ENCODE results near the gene ZNF592. TPM values are rescaled to one million over a fixed set of nuclear protein-coding genes. Genes with fewer than 3 reads are reported as not detected.

Gene ZNF592
- total RNA-seq, 4 donors from 2014 or later, result 19.2 to 35.2 (median 20.4) TPM

DNA sequence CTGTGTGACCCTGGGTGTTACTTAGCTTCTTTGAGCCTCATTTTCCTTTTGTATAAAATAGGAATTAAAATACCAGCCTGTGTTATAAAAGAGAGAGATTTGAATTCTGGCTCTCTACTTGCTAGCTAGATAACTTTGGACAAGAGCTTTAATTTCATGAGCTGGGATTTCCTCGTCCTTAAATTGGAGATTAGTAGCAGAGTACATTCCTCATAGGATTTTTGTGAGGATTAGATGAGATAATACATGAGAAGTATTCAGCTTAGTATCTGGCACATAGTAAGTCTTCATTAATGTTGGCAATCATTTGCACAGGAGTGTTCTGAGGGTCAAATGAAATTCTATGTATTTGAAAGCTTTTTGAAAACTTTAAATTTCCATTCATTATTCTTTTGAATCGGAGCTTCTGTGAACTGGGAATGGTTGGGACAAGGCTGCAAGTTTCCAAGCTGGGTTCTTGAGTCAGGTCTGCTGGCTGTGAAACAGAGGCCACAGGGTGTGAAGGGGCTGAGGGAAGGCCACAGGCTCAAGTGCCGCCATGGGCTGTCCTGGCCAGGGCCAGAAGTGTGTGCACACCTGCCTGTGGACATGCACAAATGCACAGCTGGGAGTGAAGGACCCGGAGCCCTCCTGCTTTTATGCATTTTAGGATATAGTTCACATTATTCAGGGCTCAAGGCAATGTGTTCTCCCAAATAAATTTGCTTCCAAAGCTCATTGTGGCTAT is 86.0 kb downstream of the ZNF592 start:
- TF ChIP-seq, protein P1, sequence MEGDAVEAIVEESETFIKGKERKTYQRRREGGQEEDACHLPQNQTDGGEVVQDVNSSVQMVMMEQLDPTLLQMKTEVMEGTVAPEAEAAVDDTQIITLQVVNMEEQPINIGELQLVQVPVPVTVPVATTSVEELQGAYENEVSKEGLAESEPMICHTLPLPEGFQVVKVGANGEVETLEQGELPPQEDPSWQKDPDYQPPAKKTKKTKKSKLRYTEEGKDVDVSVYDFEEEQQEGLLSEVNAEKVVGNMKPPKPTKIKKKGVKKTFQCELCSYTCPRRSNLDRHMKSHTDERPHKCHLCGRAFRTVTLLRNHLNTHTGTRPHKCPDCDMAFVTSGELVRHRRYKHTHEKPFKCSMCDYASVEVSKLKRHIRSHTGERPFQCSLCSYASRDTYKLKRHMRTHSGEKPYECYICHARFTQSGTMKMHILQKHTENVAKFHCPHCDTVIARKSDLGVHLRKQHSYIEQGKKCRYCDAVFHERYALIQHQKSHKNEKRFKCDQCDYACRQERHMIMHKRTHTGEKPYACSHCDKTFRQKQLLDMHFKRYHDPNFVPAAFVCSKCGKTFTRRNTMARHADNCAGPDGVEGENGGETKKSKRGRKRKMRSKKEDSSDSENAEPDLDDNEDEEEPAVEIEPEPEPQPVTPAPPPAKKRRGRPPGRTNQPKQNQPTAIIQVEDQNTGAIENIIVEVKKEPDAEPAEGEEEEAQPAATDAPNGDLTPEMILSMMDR (IDR thresholded peaks at IDR 0.05; ENCODE audit: low read depth), result no peak

DNA sequence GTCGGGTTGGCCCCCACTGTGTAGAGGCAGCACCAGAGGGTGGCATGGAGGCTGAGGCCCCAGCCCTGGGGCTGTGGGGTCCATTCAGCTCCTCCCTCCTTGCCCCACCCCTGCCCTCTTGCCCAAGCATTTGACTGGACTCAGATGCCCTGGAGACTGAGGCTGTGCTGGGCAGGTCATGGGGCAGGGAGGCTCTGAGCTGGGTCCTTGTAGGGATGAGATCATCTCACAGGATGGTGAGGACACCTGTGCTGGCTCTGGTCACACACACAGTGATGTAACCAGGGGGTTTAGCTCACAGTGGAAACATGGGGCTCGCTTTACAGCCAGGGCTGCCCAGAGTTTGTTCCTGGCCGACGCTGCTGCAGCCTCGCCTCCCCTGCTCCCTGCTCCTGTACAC is 86.6 kb downstream of the ZNF592 start:
- TF ChIP-seq, protein P1 (IDR thresholded peaks at IDR 0.05; ENCODE audit: low read depth), result no peak

DNA sequence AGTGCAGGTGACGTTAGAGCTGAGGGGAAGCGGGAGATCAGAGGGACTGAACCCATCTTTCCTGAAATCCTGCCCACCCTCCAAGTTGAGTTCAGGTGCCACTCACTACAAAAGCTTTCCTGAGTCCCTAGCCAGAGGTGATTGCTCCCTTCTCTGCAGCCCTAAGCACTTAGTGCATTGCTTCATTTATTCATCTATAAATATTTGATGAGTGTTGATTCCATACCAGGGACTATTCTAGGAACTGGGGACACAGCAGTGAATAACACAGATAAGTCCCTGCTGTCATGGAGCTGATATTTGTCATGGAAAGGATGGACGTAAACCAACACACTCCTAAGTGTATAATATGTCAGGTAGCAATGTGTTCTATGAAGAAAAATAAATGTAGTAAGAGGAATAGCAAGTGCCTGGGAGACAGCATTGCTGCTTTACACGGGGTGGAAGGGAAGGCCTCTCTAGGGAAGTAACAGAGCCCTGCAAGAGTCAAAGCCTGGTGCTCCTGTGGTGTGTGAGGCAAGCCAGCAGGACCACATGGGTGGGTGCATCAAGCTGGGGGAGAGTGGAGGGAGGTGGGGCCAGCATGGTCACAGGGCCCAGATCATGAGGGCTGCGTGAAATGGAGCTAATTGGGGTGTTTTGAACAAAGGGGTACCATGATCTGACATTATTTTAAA is 87.4 kb downstream of the ZNF592 start:
- TF ChIP-seq, protein P1 (IDR thresholded peaks at IDR 0.05; ENCODE audit: low read depth), result no peak

DNA sequence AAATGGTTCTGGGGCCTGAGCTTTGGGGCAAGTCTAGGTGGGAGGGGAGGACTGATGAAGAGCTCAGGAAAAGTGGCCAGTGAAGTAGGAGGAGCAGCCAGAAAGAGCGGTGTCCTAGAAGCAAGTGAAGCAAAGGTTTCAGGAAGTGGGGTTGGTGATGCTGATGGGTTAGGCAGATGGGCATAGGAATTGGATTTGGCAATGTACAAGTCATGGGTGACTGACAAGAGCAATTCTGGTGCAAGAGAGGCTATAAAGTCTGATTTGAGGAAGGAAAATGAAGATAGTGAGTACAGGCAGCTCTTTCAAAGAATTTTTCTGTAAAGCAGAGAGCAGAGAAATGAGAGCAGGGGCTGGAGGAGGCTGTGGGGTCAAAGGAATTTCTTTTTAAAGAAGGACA is 88.5 kb downstream of the ZNF592 start:
- TF ChIP-seq, protein P1 (IDR thresholded peaks at IDR 0.05; ENCODE audit: low read depth), result no peak

DNA sequence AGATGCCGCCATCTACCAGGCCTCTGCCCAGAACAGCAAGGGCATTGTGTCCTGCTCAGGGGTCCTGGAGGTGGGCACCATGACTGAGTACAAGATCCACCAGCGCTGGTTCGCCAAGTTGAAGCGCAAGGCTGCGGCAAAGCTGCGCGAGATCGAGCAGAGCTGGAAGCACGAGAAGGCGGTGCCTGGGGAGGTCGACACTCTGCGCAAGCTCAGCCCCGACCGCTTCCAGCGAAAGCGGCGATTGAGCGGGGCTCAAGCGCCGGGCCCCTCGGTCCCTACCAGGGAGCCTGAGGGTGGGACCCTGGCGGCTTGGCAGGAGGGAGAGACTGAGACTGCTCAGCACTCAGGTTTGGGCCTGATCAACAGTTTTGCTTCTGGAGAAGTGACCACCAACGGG is 91.3 kb downstream of the ZNF592 start:
- TF ChIP-seq, protein P1 (IDR thresholded peaks at IDR 0.05; ENCODE audit: low read depth), result no peak

DNA sequence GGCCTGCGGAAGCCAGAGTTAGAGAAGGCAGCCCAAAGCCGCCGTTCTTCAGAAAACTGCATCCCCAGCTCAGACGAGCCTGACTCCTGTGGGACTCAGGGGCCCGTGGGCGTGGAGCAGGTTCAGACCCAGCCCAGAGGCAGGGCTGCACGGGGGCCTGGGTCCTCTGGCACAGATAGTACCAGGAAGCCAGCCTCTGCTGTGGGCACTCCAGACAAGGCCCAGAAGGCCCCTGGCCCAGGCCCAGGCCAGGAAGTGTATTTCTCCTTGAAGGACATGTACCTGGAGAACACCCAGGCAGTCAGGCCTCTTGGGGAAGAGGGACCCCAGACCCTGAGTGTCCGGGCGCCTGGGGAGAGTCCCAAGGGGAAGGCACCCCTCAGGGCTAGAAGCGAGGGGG is 91.9 kb downstream of the ZNF592 start:
- TF ChIP-seq, protein P1 (IDR thresholded peaks at IDR 0.05; ENCODE audit: low read depth), result no peak

DNA sequence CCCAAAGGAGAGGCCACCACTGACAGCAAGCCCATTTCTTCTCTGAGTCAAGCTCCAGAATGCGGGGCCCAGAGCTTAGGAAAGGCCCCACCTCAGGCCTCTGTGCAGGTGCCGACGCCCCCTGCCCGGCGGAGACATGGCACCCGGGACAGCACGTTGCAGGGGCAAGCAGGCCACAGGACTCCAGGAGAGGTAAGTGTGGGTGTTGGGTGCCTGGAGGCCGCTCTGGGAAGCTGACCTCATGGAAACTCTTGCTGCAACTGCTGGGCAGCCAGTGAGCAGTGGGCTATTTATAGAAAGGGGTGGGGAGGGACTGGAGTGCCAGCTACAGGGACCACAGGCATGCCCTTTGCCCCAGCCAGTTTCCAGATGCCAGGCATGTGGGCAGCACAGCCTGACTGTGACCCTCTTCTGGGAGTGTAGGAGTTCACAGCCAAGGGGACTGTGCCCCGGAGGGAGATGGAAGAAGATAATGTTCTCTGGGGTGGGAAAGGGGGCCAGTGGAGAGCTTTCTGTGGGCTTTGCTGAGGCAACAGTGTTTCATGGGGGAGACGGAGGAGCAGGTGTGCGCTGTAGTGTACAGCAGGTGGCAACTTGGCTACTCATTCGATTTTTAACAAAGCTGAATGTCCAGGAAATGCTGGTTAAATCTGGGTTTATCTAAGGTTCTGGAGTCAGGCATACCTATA is 92.5 kb downstream of the ZNF592 start:
- TF ChIP-seq, protein P1 (IDR thresholded peaks at IDR 0.05; ENCODE audit: low read depth), result no peak
